Endothelial cell (in vitro differentiated cells): ENCODE results near the gene ARHGEF19. TPM values are rescaled to one million over a fixed set of nuclear protein-coding genes. Genes with fewer than 3 reads are reported as not detected.
"Not testable (repeated sequence)": the region's sequence is repeated elsewhere in the genome, so short reads cannot be mapped to it uniquely, and the experiment has no call there.

Source experiments
- DNase-seq: peaks from one replicate; pipeline ENCODE4 v3.0.0; 2021; ENCODE audit warnings: low spot score
- H3K27ac Mint-ChIP-seq: one replicate; pipeline ENCODE4 v1.8.0; 2021; ENCODE audit warnings: mixed read lengths, inconsistent platforms; ENCODE audit not compliant: unreplicated experiment
- H3K27me3 Mint-ChIP-seq: one replicate; pipeline ENCODE4 v1.8.0; 2021; ENCODE audit warnings: mild to moderate bottlenecking, moderate library complexity, mixed read lengths, inconsistent platforms; ENCODE audit not compliant: unreplicated experiment
- H3K36me3 Mint-ChIP-seq: one replicate; pipeline ENCODE4 v1.8.0; 2021; ENCODE audit warnings: mild to moderate bottlenecking, low read depth, mixed read lengths, inconsistent platforms; ENCODE audit not compliant: unreplicated experiment
- H3K4me1 Mint-ChIP-seq: one replicate; pipeline ENCODE4 v1.8.0; 2021; ENCODE audit warnings: mild to moderate bottlenecking, mixed read lengths, inconsistent platforms; ENCODE audit not compliant: unreplicated experiment
- H3K4me3 Mint-ChIP-seq: one replicate; pipeline ENCODE4 v1.8.0; 2021; ENCODE audit warnings: mild to moderate bottlenecking, mixed read lengths, inconsistent platforms; ENCODE audit not compliant: unreplicated experiment
- H3K9me3 Mint-ChIP-seq: one replicate; pipeline ENCODE4 v1.8.0; 2021; ENCODE audit warnings: mixed read lengths, inconsistent platforms; ENCODE audit not compliant: unreplicated experiment
- long read RNA-seq: library from polyadenylated mRNA; unstranded; transcript quantifications from one replicate; pipeline ENCODE4 v2.0.0, GENCODE V29; 2020; ENCODE audit not compliant: unreplicated experiment
- total RNA-seq: library from RNA; stranded (reverse); fragmentation: NEBNext Ultra II Directional; extraction: Animal tissue kit (Norgen Biotek cat#: 25700); gene quantifications from one replicate; pipeline ENCODE4 v1.2.1, GENCODE V29; 2021; ENCODE audit not compliant: unreplicated experiment
- TF ChIP-seq, protein P1 (sequence below): fragments of 200-600 bp; sonication (generic); IDR thresholded peaks from one replicate; pipeline ENCODE4 v1.5.0; 2021; ENCODE audit warnings: antibody characterized with exemption; ENCODE audit not compliant: unreplicated experiment

Gene ARHGEF19
- total RNA-seq = 14.0 TPM
- long read RNA-seq, partial matches to known transcripts = 8 of 14 reads
- long read RNA-seq, other reads (novel, unspliced or antisense) = 6 of 14 reads

DNA sequence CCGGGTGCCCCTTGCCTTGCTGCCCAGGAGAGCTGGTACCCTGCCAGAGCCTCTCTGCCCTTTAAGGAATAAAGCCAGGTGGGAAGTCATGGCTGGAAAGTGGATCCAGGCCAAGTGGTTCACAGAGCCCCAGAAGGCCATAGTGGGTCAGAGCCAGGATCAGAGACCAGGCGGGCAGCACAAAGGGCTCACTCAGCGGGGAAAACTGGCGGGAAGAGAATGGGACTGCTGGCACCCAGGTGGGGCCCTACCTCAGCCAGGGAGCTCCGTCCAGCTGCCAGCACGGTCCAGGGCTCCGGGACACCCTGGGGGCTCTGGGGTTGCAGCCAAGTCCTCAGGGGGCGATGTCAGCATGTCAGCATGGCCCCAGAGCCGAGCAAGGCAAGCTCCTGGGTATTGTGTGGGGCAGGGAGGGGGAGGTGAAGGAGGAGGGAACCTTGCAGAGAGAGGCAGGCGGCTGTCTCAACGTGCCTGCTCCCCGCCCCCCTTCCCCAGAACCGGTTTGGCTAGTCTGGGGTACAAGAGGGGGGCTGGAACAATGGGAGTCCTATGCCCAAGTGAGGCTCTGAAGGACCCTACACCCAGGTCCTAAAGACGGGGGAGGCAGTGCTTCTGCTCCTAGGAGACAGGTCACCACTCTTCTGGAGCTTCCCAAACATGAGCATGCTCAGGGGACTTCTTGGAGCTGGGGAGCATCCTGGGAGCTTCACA is at the start of gene ARHGEF19:
ARHGEF19 (minus strand) TSS at position 402 of the 711 bp plus-strand sequence. CDS start 3,598 bp downstream, outside the sequence.
- Mint-ChIP-seq H3K27me3 (peaks cover 8% of the 10 kb centered on the region), H3K9me3 (no peaks in the 10 kb centered on the region), H3K36me3 (peaks cover 5% of the 10 kb centered on the region), H3K27ac (peak within 1 kb of the TSS; percentile 5), H3K4me1 (peaks cover 6% of the 10 kb centered on the region), H3K4me3 (no peak within 1 kb of the TSS)
- DNase-seq = no peak
- TF ChIP-seq, protein P1, sequence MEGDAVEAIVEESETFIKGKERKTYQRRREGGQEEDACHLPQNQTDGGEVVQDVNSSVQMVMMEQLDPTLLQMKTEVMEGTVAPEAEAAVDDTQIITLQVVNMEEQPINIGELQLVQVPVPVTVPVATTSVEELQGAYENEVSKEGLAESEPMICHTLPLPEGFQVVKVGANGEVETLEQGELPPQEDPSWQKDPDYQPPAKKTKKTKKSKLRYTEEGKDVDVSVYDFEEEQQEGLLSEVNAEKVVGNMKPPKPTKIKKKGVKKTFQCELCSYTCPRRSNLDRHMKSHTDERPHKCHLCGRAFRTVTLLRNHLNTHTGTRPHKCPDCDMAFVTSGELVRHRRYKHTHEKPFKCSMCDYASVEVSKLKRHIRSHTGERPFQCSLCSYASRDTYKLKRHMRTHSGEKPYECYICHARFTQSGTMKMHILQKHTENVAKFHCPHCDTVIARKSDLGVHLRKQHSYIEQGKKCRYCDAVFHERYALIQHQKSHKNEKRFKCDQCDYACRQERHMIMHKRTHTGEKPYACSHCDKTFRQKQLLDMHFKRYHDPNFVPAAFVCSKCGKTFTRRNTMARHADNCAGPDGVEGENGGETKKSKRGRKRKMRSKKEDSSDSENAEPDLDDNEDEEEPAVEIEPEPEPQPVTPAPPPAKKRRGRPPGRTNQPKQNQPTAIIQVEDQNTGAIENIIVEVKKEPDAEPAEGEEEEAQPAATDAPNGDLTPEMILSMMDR = no peak

DNA sequence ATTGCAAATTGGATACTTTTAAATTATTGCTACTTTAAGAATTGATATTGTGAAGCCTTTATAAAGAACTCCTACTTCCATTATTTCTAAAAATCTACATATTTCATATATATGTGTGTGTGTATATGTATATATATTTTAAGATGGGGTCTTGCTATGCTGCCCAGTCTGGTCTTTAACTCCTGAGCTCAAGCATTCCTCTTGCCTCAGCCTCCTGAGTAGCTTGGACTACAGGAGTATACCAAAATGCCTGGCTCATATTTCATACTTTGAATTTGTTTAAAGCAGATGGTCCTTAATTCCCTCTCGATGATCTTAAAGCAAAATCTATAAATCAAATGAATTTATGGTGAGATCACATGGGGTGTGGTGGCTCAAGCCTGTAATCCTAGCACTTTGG is 49.6 kb upstream of the ARHGEF19 start:
- H3K4me1 Mint-ChIP-seq = peaks cover 7% of the 10 kb centered on the region
- no peak overlapping the region for H3K27ac Mint-ChIP-seq
- H3K27me3 Mint-ChIP-seq = no peaks in the 10 kb centered on the region
- no peak for DNase-seq
- H3K36me3 Mint-ChIP-seq = no peaks in the 10 kb centered on the region
- H3K9me3 Mint-ChIP-seq = no peaks in the 10 kb centered on the region
- H3K4me3 Mint-ChIP-seq = no peak overlapping the region
- TF ChIP-seq, protein P1 = no peak

DNA sequence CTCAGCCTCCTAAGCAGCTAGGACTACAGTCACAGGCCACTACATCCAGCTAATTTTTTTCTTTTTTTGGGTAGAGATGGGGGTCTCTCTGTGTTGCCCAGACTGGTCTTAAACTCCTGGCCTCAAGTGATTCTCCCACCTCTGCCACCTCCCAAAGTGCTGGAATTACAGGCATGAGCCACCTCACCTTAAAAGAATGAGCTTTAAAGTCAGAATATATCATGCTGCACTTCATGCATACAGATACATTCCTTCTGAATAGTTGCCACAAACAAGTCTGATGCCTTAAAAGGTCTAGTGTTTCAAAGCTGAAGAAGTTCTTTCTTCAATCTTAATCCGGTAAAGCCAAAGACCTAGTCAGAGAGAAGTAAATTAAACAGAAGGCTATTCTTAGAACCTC is 48.4 kb upstream of the ARHGEF19 start:
- DNase-seq = no peak
- H3K27me3 Mint-ChIP-seq = no peaks in the 10 kb centered on the region
- TF ChIP-seq, protein P1 = no peak
- no peak overlapping the region for H3K27ac Mint-ChIP-seq
- no peaks in the 10 kb centered on the region for H3K9me3 Mint-ChIP-seq
- peaks cover 2% of the 10 kb centered on the region for H3K36me3 Mint-ChIP-seq
- H3K4me3 Mint-ChIP-seq = no peak overlapping the region
- H3K4me1 Mint-ChIP-seq = no peaks in the 10 kb centered on the region

DNA sequence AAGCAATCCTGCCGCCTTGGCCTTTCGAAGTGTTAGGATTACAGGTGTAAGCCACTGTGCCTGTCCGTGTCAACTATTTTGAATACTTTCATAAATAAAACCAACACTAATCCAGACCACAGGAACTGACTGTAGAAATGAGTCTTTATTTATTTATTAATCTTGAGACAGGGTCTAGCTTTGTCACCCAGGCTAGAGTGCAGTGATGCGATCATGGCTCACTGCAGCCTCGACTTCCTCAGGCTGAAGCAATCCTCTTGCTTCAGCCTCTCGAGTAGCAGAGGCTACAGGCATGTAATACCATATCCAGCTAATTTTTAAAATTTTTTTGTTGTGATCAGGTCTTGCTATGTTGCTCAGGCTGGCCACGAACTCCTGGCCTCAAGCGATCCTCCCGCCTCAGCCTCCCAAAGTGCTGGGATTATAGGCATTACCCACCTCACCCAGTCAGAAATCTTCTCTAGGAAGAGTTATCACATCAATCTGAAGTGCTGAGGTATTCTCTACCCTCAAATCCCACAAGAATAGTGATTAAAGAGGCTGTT is 46.2 kb upstream of the ARHGEF19 start:
- Mint-ChIP-seq H3K36me3 (peaks cover 7% of the 10 kb centered on the region), H3K9me3 (no peaks in the 10 kb centered on the region), H3K27ac (no peak overlapping the region), H3K4me3 (no peak overlapping the region), H3K27me3 (no peaks in the 10 kb centered on the region), H3K4me1 (no peaks in the 10 kb centered on the region)
- no peak for DNase-seq
- TF ChIP-seq, protein P1 = no peak

DNA sequence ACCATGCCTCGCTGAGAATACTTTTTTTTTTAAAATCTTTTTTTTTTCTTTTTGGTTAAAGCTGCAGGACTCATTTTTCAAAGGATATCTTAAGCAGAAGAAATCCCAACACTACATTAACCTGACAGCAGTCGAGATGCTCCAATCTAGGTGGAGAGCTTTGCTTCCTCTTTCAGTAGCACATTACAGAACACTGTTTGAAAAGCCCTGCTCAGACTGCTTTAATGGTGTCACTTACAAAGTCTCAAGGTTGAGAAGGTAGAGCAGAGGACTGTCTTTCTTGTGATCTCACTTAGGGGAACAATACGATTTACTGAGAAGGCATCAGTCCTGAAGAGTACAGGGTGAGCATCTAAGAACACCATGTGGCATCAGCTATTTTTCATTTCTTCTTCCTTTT is 45.5 kb upstream of the ARHGEF19 start:
- no peak overlapping the region for H3K4me3 Mint-ChIP-seq
- no peak for DNase-seq
- H3K36me3 Mint-ChIP-seq = peaks cover 7% of the 10 kb centered on the region
- H3K27ac Mint-ChIP-seq = no peak overlapping the region
- no peaks in the 10 kb centered on the region for H3K4me1 Mint-ChIP-seq
- H3K9me3 Mint-ChIP-seq = no peaks in the 10 kb centered on the region
- TF ChIP-seq, protein P1 = no peak
- no peaks in the 10 kb centered on the region for H3K27me3 Mint-ChIP-seq

DNA sequence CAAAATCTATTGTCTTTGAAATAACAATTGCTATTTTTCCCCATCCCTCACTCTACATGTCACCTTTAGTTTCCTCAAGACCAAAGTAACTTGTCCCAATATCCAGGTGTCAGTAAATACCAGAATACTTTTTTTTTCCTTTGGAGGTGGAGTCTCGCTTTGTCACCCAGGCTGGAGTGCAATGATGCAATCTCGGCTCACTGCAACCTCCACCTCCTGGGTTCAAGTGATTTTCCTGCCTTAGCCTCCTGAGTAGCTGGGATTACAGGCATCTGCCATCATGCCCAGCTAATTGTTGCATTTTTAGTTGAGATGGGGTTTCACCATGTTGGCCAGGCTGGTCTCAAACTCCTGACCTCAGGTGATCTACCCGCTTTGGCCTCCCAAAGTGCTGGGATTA is 45.1 kb upstream of the ARHGEF19 start:
- not testable (repeated sequence) for H3K27me3 Mint-ChIP-seq, DNase-seq, H3K4me3 Mint-ChIP-seq, H3K36me3 Mint-ChIP-seq, H3K9me3 Mint-ChIP-seq, H3K4me1 Mint-ChIP-seq, H3K27ac Mint-ChIP-seq
